Hematopoietic multipotent progenitor cell treated with erythropoietin and hydrocortisone succinate and interleukin-3 and kit ligand, for 15 days (in vitro differentiated cells): ENCODE data around the gene HDAC9.

Source experiments
- DNase-seq: peaks from one replicate; pipeline ENCODE4 v3.0.0-alpha.2; 2015; ENCODE audit warnings: low spot score

HDAC9 gene

DNA sequence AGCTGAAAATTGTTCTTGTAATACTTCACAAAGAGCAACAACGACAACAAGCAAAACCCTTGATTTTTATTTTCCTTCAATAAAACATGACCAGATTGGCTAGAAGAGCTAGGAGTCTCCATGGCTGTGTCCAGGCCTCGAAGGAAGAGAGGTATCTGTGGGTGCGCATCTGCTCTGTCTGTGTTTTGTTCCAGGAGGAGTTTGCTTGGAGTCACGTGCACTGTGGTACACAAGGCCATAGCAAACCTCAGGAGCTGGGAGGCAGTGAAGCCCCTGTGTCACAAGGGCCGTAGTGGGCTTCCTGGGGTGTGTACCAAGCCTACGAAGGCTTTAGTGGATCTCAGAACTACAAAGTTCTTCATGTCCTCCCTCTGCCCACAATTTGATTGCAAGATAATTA, 350.2 kb downstream of the HDAC9 start:
- no peak for DNase-seq

DNA sequence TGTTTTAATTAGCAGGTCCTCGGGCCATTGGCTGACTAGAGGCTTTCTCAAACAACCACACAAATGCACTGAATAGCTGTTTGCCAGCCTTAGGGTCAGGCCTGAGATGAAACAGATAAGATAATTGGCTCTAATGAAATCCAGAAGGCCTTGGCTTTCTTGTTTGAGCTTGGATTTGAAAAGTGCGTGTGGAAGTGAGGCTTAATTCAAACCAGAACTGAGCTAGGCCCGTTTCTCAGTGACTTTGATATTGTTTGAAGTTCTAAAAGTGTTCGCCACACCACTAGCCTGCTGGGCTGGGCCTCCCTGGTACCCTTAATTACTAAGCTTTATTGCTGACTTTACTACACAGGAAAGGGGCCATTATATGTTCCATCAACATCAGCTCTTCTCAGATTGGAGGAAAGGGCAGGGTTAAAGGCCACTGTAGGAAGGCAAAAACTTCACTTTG, 351.2 kb downstream of the HDAC9 start:
- DNase-seq, result no peak

DNA sequence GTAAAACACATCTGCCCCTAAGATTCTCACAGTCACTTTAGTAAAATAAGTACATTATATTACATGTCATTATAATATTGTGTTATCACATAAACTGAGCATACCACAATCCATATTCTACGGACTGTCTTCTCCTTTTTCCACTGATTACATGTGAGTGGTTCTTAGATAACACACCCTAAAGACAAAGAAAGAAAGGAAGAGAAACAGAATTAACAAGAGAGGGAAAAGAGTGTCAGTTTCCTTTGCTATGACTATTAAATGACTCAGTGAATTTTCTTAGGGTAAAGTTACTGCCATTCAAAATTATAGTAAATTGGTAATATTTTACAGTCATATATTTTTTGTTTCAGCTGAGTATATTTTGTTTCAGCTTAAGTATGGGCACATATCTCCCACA, 353.6 kb downstream of the HDAC9 start:
- DNase-seq, result no peak

DNA sequence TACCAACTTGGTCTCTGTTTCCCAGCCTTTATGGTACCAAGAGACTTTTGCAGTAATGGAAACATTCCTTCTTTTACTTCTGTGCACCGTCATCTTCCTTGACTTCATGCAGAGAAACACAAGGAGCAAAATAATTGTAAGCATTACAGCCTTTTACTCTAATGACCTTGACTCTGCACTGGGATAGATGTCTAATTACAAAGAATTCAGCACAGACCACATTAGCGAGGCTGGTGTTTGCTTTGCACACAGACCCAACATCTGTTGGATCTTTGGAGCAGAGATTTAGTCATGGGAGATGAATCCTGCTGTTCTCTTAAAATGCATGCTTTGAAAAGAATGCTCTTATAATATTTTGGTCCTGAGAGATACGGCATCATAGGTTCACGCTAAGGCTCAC, 360.2 kb downstream of the HDAC9 start:
- DNase-seq, result no peak

DNA sequence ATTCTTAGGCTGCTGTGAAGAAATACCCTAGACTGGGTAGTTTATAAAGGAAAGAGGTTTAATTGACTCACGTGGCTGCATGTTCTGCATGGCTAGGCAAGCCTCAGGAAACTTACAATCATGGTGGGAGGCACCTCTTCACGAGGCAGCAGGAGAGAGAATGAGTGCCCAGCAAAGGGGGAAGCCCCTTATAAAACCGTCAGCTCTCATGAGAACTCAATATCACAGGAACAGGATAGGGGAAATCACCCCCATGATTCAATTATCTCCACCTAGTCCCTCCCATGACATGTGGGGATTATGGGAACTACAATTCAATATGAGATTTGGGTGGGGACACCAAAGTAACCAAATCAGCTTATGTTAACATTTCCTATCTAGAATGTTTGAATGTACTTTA, 362.7 kb downstream of the HDAC9 start:
- no peak for DNase-seq

DNA sequence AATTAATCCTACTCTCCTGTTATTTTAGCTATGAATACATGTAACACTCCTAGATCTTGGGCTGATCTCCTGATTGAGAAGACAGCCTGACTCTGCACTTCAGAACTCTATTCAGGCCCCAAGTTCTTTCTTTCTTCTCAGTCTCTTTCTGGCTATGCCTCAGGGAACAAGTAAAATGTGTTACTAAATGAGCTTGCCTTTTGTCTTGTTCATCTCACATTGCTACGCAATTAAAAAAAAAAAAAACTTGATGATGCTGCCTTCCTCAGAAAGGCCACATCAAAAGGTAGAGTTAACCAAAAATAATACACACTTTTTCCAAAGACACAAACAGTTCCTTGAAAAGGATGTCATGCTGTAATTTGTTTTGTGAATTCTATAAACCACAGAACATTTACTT, 363.8 kb downstream of the HDAC9 start:
- no peak for DNase-seq

DNA sequence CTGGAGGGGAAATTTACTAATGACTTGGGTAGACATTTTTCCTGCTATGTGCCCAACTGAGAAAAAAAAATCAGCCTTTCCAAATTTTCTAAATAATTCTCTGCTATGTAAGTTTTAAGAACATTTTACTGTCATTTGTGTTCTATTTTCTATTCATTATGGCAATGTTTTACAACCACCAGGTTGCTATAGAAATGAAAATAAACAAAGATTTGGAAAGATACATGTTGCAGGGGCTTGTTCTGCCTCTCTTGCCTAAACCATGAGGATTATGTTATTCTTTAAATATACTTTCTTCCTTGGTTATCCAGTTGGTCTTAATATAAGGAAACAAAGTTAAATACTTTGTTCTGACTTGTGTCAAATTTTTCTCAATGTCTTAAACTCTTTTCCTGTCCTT, 364.7 kb downstream of the HDAC9 start:
- DNase-seq, result no peak

DNA sequence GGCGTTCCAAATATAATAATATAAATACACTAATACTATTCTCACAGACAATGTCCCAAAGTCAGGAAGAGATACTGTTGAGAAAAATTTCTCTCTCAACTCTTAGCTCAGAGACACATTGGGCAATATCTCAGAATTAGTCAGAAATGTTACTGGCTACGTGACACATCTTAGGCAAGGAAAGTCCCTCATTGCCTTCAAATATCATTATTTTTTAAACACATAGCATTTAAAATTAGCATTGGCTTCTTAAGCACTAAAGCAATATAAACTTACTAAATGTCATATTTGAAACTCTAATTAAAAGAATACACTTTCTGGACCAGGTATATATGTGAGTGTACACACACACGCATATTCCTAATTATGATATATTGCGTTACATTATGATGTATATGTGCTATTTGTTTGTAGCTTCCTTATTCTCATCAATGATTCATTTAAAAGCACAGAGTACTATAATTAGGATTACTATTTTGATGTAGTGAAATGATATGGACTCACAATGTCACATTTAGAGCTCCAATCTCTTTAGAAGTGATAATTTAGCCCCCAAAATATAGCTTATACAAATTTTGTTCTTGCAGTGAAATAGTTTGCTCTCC, 366.1 kb downstream of the HDAC9 start:
- DNase-seq, result no peak

DNA sequence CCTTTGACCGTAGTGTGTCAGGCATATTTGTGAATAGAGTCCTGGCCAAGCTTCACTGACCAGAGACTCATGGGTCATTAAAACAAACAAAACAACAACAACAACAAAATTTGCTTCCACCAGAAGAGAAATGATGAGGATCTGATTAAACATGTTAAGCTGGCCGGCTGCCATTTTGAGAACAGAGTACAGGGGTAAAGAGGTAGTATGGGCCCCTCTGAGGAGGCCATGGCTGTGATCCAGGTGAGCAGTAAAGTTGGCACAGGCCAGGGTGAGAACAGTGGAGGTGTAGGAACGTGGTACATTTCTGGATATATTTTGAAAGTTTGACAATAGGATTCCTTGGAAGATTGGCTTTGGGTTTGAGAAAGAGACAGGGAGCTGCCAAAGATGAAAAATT, 369.4 kb downstream of the HDAC9 start:
- no peak for DNase-seq

DNA sequence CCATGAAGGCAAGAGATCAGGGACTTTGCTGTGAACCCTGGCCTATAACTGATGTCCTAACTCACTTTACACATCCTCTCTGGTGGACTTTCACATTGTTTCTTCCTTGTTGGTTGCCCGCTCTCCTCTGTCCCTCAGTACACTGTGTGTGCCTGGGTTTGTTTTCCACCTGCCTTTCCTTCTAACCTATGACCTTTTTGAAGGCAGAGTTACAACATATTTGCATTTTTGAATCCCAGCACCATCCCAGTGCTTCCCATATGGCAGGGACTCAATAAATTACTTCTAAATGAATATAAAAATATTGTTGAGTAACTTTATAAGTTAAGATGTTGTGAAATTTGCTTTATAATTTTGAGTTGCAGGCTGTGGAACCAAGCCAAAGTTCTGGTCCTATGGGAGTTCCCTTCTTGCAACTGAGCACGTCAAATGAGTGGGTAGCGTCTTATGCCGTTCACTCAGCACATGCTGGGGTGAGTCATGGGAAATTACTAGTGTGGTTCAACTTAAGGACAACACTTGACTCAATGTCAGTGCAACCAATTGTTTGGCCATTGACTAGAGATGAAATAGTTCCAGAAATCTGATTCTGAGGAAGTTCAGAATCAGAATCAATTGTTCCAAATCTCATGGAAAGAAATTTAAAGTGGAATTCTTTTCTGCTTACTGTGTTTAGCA, 370.9 kb downstream of the HDAC9 start:
- no peak for DNase-seq

DNA sequence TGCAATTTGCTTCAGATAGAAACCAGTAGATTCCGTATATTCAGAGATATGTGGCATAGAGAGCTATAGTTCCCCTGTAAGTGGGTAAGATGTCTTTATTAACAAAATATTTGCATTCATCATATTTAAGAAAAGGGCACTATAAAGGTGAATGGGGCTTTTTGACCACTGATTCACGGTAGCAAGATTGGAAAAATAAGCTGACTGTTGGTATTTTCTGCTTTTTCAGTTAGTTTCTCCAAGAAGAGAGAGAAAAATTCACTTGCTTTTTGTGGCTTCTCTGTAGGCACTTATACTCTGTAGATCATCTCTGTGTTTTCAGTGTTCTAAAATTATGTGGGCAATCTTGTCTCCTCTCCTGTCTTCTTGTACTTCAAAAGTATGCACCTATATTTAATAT, 376.8 kb downstream of the HDAC9 start:
- no peak for DNase-seq

DNA sequence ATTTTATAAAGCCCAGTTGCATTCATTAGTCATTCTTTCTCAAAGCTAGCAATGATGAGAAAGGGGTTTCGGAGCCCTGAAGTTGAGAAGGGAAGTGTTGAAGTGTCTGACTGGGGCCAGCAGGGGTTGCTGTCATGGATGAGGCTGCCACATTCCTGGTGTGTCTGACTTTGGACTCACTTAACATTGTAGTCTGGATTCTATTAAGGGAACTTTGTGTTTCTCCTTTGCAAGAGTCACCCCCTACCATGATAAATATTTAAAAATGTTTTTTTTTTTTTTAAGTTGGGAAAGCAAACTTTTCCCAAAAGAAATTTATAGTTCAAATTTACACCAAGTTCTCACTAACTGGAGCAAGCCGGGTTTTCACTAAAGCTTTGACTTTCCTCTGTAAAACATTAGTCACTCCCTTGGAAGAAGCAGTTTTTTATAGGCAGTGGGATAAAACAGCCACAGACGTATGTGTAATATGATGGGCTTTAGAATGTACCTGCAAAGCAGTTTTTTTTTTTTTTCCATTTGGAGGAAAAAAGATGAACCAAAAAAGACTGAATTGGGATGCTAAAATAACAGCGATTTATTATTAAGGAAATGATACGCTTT, 378.3 kb downstream of the HDAC9 start:
- no peak for DNase-seq

DNA sequence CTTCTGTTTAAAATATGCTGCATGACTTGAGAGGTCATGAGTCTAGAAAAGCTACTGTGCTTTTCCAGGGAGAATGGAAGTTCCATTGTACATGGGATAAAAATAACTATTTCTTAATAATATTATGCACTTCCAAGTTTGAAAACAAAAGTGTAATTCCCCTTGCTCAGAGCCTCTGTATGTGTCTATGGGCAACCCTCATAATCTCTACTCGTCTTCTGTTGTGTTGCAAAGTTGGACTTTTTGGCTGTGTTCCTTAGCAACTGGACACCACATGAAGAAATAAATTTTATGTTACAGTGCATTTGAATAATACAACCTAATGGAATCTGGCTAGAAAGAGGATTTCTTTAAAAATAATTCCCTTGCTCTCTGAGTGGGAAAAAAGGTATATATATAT, 379.3 kb downstream of the HDAC9 start:
- DNase-seq, result no peak

DNA sequence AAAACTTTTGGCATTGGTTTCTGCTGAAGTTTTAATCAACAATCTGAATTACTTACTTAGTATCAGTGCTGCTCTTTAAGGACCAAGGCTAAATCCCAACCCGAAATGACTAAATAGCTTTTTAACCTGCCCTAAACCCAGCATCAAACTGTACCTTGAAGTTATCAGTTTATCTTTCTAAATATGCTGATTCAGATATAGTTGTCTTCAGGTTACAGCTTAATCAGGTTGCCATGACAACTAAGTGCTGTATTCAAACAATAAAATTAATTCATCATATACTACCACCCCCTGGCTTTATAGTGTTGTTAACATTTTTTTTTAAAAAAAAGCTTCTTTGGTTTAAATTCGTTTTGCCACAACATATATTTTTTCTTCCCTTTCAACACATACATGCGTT, 382.3 kb downstream of the HDAC9 start:
- no peak for DNase-seq

DNA sequence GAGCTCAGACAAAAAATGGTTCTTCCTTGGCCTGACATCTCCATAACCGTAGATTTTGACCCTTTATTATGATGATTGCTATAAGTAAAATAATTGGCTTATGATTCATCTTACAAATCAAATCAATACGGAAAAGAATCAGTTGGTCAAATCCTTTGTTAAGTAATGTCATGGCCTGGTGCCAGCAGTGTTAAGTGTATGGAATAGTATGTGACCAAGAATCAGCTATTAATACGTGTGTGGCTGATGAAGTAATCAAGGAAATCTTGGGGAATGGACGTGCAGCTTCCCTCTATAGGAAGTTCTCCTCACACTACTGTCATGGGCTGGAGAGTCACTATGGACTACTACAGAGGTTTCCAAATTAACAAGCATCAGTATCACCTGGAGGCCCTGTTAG, 391.3 kb downstream of the HDAC9 start:
- DNase-seq, result no peak

DNA sequence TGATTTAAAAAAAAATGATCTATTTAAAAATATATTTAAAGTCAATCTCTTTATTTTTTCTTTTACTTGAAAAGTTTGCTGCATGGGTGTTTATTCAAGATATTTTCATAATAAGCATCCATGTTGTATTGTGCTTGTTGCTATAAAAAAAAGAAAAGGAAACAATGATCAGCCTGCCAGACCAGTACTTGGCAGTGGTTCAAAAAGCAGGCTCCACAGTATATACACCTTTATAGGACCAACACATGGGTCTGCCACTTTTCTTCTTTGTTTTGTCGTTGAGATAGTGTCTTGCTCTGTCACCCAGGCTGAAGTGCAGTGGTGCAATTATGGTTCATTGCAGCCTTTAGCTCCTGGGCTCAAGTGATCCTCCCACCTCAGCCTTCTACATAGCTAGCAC, 393.9 kb downstream of the HDAC9 start:
- DNase-seq, result no peak

DNA sequence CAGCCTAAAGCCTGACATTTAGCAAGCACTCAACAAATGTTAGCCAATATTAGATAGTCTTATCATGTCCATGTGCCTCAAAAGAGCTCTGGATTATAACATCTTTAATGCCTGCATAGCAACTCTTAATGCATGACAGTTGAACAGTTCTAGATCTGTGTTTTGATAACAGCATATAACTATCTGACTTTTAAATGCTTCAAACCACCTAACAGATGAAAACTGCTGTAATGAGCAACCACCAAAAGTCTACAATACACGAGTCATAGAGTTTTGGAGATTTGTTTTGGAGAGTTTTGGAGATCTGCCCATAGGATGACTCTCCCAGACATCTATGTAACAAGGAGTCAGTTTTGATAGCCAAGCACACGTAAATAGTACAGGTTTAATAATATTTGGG, 394.6 kb downstream of the HDAC9 start:
- DNase-seq, result no peak

DNA sequence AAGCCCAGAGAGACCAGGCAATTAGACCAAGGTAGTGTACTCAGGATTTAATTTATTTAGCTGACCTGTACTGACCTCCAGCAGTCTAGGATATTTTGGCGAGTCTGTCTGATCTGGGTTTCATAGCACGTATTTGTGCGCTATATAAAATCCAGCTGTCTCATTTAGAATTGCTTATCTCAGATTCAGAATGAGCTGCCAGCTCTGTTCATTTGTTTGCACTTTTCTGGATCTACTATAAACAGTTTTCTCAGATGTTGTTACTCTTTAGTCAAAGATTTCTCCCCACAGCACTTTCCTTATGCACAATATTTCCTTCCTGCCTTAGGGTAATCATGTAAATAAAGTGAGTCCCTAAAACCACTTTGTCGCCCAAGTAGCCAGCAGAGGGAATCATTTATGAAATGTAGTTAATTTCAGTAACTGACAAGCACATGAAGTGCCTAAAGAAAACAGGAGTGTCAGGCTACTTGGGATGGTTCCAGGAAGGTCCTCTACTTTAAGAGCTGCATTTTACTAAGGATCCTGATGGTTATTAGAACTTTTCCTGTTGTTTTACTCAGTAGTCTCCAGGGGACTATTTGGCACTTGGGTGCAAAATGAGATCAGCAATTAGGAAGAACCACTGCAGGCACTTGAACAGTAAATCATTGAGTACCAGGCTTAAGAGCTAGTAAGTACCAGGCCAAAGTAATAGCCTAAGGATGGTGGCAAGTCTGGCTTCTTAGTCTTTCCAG, 395.5 kb downstream of the HDAC9 start:
- no peak for DNase-seq

DNA sequence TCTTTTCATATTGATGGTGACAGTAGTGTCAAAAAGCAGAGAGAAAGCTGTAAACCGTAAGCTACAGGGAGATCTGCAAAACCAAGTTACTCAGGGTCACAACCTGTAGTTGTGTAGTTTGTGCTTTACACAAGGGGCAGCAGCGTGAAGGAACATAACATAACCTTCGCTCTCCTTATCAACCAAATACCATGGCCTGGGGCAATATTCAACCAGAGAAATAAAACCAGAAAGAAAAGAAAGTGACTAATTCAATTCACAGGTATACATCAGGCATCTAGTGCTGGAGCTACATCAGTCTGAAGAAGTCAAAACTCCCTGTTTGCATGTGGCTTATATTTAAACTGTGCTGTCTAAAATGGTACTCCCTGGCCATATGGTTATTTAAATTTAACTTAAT, 397.6 kb downstream of the HDAC9 start:
- DNase-seq, result no peak

DNA sequence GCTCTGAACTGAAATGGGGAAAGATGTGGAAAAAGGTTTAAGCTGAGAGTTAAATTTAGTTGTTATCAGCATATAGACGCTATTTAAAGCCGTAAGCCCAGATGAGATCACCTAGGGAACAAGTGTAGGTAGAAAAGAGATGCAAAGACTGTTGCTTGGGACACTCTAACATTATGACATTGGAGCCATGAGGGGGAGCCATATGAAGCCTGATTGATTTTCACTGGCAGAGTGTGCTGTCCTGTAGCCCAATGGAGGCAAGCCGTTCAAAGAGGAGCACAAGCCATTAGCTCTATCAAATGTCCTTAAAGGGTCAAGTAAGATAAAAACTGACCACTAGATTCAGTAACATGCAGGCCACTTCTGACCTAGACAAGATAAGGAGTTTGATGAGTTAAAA, 398.6 kb downstream of the HDAC9 start:
- no peak for DNase-seq

DNA sequence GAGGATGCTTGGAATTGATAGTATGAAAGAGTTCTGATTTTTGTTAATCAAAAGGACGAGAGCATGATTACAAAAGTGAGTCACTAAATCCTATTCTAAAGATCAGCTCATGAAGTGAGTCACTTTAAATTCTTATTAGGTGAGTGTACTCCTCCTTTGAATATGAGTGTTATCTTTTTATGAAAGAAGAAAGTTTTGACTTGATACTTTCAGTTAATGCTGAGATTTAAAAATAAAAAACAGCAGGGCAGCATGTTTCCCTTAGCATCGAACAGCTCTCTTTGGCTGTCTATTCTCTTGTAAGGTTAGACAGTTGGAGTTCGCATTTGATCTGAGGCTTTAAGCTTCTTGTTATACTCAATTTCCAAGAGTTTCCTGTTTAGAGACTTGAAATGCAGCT, 399.9 kb downstream of the HDAC9 start:
- no peak for DNase-seq

DNA sequence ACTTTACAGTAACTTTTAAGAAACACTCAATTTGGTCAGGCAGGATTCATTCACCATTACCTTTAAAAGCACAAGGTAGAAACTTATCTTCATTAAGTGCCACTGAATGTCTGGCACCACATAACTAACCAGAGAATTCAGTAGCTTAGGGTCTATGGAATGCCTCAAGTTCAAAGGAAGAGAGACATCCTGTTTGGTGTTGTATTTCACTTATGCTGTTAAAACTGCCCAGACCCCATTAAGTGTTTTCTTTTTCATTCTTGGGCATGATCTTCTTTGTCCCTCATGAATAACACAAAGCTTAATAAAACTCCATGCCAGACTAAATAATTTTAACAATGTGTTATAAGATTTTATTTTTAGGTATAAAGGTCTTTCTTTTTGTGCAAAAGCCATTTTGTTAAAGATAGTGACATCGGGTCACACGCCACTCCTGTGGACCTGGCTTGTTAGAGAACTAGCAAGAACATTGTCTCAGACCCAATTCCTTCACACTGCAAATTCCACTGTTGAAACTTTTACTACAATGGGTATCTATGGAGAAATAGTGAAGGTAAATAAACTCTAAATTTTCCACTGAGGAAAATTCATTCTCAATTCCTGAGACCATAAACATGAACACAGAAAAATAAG, 400.9 kb downstream of the HDAC9 start:
- no peak for DNase-seq

DNA sequence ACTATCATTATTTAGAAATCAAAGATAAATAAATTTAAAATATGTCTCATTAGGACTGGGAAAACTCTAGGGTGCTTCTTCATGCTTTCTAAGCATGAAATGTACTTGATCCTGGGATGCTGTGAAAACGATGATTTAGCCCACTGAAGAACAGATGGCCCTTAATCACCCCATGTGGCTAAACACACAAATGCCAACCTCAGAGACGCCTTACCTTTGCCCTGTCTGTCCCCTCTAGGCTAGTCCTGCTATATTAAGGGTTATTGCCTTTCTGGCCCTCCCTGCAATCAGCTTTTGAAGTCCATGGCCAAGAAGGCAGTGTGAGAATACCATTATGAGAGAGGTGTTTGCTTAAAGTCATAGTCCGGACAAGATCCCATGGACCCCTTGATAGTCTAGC, 404.7 kb downstream of the HDAC9 start:
- DNase-seq, result no peak
